HepG2 (cell line): ENCODE data around the gene MAIP1. TPM values are rescaled to one million over a fixed set of nuclear protein-coding genes. Genes with fewer than 3 reads are reported as not detected.

Experiments used
- AFF4 ChIP-seq: sonication (generic); formaldehyde crosslinking; IDR thresholded peaks from 2 replicates; pipeline ENCODE4 v1.4.0; 2020; ENCODE audit warnings: missing genetic modification reagents
- BRCA1 ChIP-seq: sonication (generic); formaldehyde crosslinking; IDR thresholded peaks from 2 replicates; pipeline ENCODE4 v1.4.0; 2020; ENCODE audit warnings: missing genetic modification reagents
- ISX ChIP-seq: sonication (generic); formaldehyde crosslinking; conservative IDR thresholded peaks from 2 replicates; pipeline ENCODE4 v1.5.0; 2020; ENCODE audit warnings: missing genetic modification reagents
- SOX6 ChIP-seq, 2 experiments: fragments of 450-650 bp in 1 of 2; sonication (generic) in 1 of 2; formaldehyde crosslinking in 1 of 2; IDR thresholded peaks; 2 replicates each; pipeline versions ENCODE4 v1.4.0 to v1.6.1; 2017 to 2020; ENCODE audit warnings: antibody characterized with exemption in 1 of 2, mild to moderate bottlenecking in 1 of 2, missing genetic modification reagents in 1 of 2
- ZBTB46 ChIP-seq: sonication (generic); formaldehyde crosslinking; IDR thresholded peaks from 2 replicates; pipeline ENCODE4 v1.4.0; 2020; ENCODE audit warnings: mild to moderate bottlenecking, missing genetic modification reagents, borderline replicate concordance
- ZBTB7A ChIP-seq: sonication (generic); formaldehyde crosslinking; IDR thresholded peaks from 2 replicates; pipeline ENCODE4 v1.8.0; 2022; ENCODE audit warnings: mild to moderate bottlenecking, missing genetic modification reagents
- ZFP36L2 ChIP-seq: sonication (generic); formaldehyde crosslinking; IDR thresholded peaks from 2 replicates; pipeline ENCODE4 v1.4.0; 2020; ENCODE audit warnings: missing genetic modification reagents
- ZNF101 ChIP-seq: sonication (generic); formaldehyde crosslinking; IDR thresholded peaks from 2 replicates; pipeline ENCODE4 v1.4.0; 2020; ENCODE audit warnings: mild to moderate bottlenecking, low read depth, missing genetic modification reagents, borderline replicate concordance
- ZNF264 ChIP-seq: sonication (generic); formaldehyde crosslinking; IDR thresholded peaks from 2 replicates; pipeline ENCODE4 v1.4.0; 2020; ENCODE audit warnings: missing genetic modification reagents
- ZNF720 ChIP-seq: sonication (generic); formaldehyde crosslinking; IDR thresholded peaks from 2 replicates; pipeline ENCODE4 v1.4.0; 2020; ENCODE audit warnings: missing genetic modification reagents
- ZNF784 ChIP-seq: sonication (generic); formaldehyde crosslinking; IDR thresholded peaks from 2 replicates; pipeline ENCODE4 v1.5.1; 2020; ENCODE audit warnings: missing genetic modification reagents, mild to moderate bottlenecking, borderline replicate concordance
- polyA plus RNA-seq, 8 experiments: library from polyadenylated mRNA; depleted of rRNA in 3 of 8; stranded (reverse) in 7 of 8; unstranded in 1 of 8; fragments of >200 nt; fragmentation: Illumina TruSeq in 4 of 8; extraction: Trizol in 4 of 8; gene quantifications; 2 replicates each; pipeline versions ENCODE4 v1.2.1 to v1.2.3, GENCODE V29; 2011 to 2016; ENCODE audit warnings: low read depth in 4 of 8, missing spikeins in 1 of 8, mixed read lengths in 1 of 8; ENCODE audit not compliant: insufficient read depth in 1 of 8
- total RNA-seq, 5 experiments: library from RNA; depleted of rRNA; stranded (reverse); fragments of >200 nt; fragmentation: Illumina TruSeq; extraction: Trizol; gene quantifications; 2 replicates each; pipeline ENCODE4 v1.2.3, GENCODE V29; 2016; ENCODE audit warnings: low read depth in 1 of 5
- TF ChIP-seq, protein P1 (sequence below): sonication (generic); formaldehyde crosslinking; IDR thresholded peaks from 2 replicates; pipeline ENCODE4 v1.4.0; 2020; ENCODE audit warnings: mild to moderate bottlenecking, missing genetic modification reagents

MAIP1 gene
- total and polyA plus RNA-seq, 2 of the 13 experiments (the other 11 are each of a cell fraction or from before 2014, with no cell fraction given), result 22.3 to 72.9 TPM

DNA sequence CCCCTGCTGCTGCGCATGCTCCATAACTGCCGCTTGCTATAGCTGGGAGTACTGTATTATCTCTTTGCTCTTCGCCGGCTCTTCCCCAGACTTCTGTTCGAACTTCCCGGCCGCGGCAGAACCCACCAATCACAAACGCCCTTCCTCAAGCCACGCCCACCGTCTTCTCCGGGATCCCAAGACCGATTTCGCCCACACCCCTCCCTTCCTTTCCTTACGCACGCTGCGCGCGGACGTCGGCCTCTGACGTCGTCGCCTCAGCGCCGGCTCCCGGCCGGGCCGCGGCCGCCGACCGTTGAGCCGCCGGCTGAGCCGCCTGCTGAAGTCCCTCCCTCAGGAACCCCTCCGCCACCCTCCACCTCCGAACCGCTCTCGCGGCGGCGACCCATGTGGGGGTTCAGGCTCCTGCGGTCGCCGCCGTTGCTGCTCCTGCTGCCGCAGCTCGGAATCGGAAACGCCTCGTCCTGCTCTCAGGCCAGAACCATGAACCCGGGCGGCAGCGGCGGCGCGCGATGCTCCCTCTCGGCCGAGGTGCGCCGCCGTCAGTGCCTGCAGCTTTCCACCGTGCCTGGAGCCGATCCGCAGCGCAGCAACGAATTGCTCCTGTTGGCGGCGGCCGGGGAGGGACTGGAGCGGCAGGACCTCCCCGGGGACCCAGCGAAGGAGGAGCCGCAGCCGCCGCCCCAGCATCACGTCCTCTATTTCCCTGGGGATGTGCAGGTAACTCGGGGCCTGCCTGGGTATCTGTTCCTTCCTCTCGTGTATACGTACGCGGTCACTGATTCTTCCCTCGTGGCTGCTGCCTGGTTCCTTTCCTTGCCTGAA lies 44.1 kb upstream of the MAIP1 start, which contains the start of gene C2orf69 (continued):
- TF ChIP-seq, protein P1, sequence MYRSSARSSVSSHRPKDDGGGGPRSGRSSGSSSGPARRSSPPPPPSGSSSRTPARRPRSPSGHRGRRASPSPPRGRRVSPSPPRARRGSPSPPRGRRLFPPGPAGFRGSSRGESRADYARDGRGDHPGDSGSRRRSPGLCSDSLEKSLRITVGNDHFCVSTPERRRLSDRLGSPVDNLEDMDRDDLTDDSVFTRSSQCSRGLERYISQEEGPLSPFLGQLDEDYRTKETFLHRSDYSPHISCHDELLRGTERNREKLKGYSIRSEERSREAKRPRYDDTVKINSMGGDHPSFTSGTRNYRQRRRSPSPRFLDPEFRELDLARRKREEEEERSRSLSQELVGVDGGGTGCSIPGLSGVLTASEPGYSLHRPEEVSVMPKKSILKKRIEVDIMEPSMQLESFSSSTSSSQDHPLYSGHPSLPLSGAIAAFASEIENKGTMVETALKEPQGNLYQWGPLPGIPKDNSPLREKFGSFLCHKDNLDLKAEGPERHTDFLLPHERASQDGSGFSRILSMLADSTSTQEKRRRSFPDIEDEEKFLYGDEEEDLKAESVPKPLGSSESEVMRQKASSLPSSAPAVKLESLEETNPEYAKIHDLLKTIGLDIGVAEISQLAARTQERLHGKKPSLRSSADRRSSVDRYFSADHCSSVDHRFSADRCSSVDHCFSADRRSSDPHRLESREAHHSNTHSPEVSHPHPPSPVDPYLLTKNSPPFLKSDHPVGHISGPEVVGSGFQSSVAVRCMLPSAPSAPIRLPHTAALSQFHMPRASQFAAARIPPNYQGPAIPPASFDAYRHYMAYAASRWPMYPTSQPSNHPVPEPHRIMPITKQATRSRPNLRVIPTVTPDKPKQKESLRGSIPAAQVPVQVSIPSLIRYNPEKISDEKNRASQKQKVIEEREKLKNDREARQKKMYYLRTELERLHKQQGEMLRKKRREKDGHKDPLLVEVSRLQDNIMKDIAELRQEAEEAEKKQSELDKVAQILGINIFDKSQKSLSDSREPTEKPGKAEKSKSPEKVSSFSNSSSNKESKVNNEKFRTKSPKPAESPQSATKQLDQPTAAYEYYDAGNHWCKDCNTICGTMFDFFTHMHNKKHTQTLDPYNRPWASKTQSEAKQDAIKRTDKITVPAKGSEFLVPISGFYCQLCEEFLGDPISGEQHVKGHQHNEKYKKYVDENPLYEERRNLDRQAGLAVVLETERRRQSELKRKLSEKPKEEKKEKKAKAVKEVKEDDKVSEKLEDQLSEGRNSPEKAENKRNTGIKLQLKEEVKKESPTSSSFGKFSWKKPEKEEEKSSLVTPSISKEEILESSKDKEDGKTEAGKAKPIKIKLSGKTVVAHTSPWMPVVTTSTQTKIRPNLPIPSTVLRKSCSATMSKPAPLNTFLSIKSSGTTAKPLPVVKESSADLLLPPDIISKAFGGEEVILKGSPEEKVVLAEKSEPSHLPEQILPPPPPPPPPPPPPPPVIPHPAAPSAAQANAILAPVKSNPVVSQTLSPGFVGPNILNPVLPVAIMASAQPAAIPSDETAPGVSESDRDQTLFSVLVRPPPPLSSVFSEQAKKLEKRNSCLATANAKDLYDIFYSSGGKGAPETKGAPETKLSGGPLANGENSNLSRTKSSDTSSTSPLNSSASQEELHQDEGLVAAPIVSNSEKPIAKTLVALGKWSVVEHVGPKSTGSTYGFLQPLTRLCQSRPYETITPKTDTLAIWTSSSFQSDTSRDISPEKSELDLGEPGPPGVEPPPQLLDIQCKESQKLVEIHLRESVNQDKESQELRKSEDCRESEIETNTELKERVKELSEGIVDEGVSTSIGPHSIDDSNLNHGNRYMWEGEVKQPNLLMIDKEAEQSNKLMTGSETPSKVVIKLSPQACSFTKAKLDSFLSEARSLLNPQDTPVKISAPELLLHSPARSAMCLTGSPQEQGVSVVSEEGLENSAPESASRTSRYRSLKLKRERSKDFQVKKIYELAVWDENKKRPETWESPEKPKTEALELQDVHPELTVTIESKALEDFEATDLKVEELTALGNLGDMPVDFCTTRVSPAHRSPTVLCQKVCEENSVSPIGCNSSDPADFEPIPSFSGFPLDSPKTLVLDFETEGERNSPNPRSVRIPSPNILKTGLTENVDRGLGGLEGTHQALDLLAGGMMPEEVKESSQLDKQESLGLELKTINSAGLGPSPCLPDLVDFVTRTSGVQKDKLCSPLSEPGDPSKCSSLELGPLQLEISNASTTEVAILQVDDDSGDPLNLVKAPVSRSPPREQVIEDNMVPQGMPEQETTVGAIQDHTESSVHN (CRISPR knock-in tag), result no peak; the same call in 1 of the 2 replicates
- TF ChIP-seq ZNF784 (CRISPR knock-in tag) (peak; percentile 93; the same call in 1 of the 2 replicates), AFF4 (CRISPR knock-in tag) (no peak; the same call in none of the 2 replicates), BRCA1 (CRISPR knock-in tag) (no peak), ZBTB46 (no peak; the same call in 1 of the 2 replicates), ZNF720 (CRISPR knock-in tag) (no peak), SOX6 (IDR thresholded peaks at IDR 0.05) (no peak), SOX6 (CRISPR knock-in tag; IDR thresholded peaks at IDR 0.05) (peak; percentile 79), ZNF101 (CRISPR knock-in tag) (no peak), ZBTB7A (CRISPR knock-in tag) (0 out of 2 replicates have a peak, but pooled peaks have one; percentile 34), ZFP36L2 (CRISPR knock-in tag) (no peak), ZNF264 (0 out of 2 replicates have a peak, but pooled peaks have one; percentile 48), ISX (CRISPR knock-in tag) (0 out of 2 replicates have a peak, but pooled peaks have one; percentile 32)
